SK-N-MC (cell line): Measurements from ENCODE around the gene PPHLN1.
"Not testable (repeated sequence)": the region's sequence is repeated elsewhere in the genome, so short reads cannot be mapped to it uniquely, and the experiment has no call there.

Source experiments
- DNase-seq: peaks from one replicate; pipeline ENCODE4 v3.0.0-alpha.2; 2011; ENCODE audit warnings: low read depth, low spot score
- H3K27ac ChIP-seq: fragments of 200-600 bp; sonication (generic); 2 replicates; pipeline ENCODE4 v1.5.1; 2016; ENCODE audit warnings: mixed run types
- H3K36me3 ChIP-seq: fragments of 200-600 bp; sonication (generic); 2 replicates; pipeline ENCODE4 v1.6.1; 2017; ENCODE audit warnings: antibody characterized with exemption, low read length, mixed read lengths; ENCODE audit not compliant: insufficient read depth
- H3K4me3 ChIP-seq: fragments of 200-600 bp; sonication (generic); 2 replicates; pipeline ENCODE4 v1.5.1; 2016
- H3K9ac ChIP-seq: fragments of 200-600 bp; sonication (generic); 2 replicates; pipeline ENCODE4 v1.8.0; 2017; ENCODE audit warnings: mixed run types, mixed read lengths; ENCODE audit not compliant: insufficient read length
- H3K9me3 ChIP-seq: fragments of 200-600 bp; sonication (generic); 2 replicates; pipeline ENCODE4 v1.6.1; 2017; ENCODE audit warnings: low read depth, mild to moderate bottlenecking, antibody characterized with exemption, low read length, moderate library complexity, mixed read lengths
- EZH2 ChIP-seq: fragments of 200-600 bp; sonication (generic); IDR thresholded peaks from one replicate; pipeline ENCODE4 v1.6.1; 2017; ENCODE audit warnings: antibody characterized with exemption
- FOXP2 ChIP-seq: optimal IDR thresholded peaks from 2 replicates; pipeline ENCODE3; 2011; ENCODE audit warnings: mild to moderate bottlenecking, moderate library complexity; ENCODE audit not compliant: insufficient read depth; ENCODE audit errors: extremely low read length, control extremely low read depth
- POLR2AphosphoS5 ChIP-seq: IDR thresholded peaks from 2 replicates; pipeline ENCODE4 v1.6.1; 2012; ENCODE audit warnings: mild to moderate bottlenecking, low read depth, low read length, borderline replicate concordance

PPHLN1 gene

DNA sequence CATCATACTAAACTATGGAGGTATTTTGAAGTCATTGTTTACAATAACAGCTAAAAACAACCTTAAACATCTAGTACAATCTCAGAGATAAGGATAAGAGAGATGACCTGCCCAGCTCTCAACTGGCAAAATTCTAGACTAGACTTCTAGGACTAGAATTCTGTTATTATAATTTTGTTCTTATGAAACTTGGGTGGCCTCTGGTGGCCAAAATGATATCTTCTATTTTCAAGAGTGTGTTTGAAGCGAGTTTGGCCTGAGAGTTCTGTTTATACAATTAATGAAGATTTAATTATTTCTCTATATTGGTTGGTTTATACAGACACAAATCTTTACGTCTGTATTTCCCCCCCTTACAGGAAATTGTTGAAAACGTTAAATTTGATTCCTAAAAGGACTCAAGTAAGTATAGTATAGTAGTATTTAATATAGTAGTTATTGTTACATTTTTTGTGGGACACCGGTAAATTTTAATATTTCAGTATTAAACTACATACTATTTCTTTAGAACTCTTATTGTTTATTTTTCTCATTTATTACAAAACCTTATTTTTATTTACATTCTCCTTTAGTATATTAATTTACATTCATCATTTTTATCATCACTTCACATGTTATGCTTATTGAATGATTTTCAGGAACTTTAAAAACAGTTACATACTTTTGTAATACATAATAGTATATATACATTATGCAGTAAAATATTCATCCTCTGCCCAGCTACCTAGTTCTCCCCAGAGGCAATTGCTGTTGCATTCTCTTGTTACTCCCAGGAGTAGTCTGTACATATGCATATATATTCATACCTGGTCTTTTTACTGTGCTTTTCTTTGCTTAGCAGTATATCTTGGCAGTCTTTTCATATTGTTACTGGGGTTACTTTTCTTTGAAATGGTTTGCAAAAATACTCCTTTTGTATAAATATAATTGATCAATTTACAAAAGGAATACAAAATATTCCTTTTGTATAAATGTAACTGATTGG lies 6.6 kb downstream of the PPHLN1 start:
- Histone ChIP-seq H3K27ac (peak overlapping the region; percentile 73), H3K9me3 (no peaks in the 10 kb centered on the region), H3K36me3 (peaks cover 16% of the 10 kb centered on the region), H3K4me3 (no peak overlapping the region), H3K9ac (no peak overlapping the region)
- DNase-seq = peak; percentile 34
- TF ChIP-seq FOXP2 = no peak
- TF ChIP-seq POLR2AphosphoS5 = no peak
- TF ChIP-seq EZH2 = no peak

DNA sequence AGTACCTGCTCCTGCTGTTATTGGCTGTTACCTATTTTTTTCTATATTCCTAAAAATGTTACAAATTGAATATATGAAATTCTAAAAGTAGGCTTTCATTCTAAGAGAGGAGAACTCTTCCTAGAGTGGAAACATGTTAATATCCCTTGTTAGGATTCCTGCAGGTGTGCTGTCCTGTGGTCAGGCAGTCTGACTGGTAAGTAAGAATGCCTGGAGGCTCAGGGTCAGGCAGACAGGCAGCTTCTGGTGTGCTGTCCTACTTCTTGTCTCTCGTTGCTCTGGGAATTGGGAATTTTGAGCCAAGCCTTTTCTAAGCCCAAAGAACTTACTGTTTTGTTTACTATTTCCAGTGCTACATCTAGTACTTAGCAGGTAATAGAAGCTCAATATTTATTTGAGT lies 10.3 kb downstream of the PPHLN1 start:
- no peak for DNase-seq
- Histone ChIP-seq H3K9ac (no peak overlapping the region), H3K4me3 (no peak overlapping the region), H3K36me3 (peaks cover 28% of the 10 kb centered on the region), H3K9me3 (no peaks in the 10 kb centered on the region), H3K27ac (no peak overlapping the region)
- no peak for TF ChIP-seq EZH2
- TF ChIP-seq FOXP2 = no peak
- no peak for TF ChIP-seq POLR2AphosphoS5

DNA sequence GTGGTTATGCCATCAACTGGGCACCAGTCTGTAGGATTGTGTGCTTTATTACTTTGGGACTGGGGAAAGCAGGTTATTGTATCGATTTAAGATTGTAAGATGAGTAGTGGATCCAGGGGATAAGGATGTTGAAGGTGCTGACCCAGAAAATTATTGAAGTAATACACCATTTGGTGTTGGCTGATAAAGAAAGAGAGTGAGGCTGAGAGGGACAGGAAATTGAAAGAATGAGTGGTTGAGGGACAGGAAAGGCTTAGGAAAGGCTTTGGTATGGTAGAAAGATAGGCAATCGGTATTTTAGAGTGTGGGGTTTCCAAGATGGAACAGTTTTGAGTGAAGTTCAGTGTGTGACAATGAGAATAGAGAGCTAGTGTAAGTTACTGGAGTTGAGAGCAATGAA lies 12.3 kb downstream of the PPHLN1 start:
- no peak overlapping the region for H3K27ac ChIP-seq
- peaks cover 36% of the 10 kb centered on the region for H3K36me3 ChIP-seq
- H3K9me3 ChIP-seq = no peaks in the 10 kb centered on the region
- TF ChIP-seq POLR2AphosphoS5 (no peak), FOXP2 (no peak), EZH2 (no peak)
- H3K9ac ChIP-seq = no peak overlapping the region
- H3K4me3 ChIP-seq = no peak overlapping the region
- DNase-seq = no peak

DNA sequence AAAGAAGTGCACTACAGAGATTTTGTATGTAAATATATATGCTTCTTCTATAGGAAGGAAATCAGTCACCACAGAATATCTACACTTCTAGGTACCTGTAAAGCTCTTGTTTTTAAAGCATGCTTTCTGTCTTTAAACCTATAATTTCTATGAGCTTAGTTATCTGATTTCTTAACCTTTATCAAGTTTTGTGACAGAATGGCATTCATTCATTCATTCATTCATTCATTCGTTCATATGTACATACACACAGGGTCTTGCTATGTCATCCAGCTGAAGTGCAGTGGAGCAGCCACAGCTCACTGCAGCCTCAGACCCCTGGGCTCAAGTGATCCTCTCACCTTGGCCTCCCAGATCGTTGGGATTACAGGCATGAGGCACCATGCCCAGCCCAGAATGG lies 16.1 kb downstream of the PPHLN1 start:
- H3K4me3 ChIP-seq = no peak overlapping the region
- no peak for TF ChIP-seq EZH2
- no peak for TF ChIP-seq FOXP2
- TF ChIP-seq POLR2AphosphoS5 = no peak
- no peak overlapping the region for H3K9ac ChIP-seq
- H3K9me3 ChIP-seq = no peaks in the 10 kb centered on the region
- no peak overlapping the region for H3K27ac ChIP-seq
- H3K36me3 ChIP-seq = peaks cover 45% of the 10 kb centered on the region
- DNase-seq = no peak

DNA sequence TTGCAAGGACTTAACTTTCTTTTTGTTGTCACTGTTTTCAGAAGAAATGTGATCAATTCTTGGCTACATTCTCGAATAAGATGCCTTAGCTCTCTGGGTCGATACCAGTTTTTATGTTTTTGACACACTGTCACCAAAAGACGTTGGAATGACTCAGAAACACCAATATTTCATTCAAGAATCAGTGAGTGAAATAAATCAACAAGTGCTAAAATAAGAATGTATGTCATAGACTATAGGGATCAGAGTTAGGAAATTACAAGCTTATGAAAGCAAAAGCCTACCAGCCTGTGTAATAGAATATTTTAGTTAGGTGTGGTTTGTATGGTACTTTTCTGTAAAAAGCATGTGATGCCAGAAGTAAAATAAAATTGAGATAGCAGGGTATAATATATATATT lies 17.8 kb downstream of the PPHLN1 start:
- TF ChIP-seq FOXP2 (no peak), EZH2 (no peak), POLR2AphosphoS5 (no peak)
- peaks cover 43% of the 10 kb centered on the region for H3K36me3 ChIP-seq
- no peak overlapping the region for H3K9ac ChIP-seq
- no peak for DNase-seq
- H3K4me3 ChIP-seq = no peak overlapping the region
- H3K9me3 ChIP-seq = no peaks in the 10 kb centered on the region
- no peak overlapping the region for H3K27ac ChIP-seq

DNA sequence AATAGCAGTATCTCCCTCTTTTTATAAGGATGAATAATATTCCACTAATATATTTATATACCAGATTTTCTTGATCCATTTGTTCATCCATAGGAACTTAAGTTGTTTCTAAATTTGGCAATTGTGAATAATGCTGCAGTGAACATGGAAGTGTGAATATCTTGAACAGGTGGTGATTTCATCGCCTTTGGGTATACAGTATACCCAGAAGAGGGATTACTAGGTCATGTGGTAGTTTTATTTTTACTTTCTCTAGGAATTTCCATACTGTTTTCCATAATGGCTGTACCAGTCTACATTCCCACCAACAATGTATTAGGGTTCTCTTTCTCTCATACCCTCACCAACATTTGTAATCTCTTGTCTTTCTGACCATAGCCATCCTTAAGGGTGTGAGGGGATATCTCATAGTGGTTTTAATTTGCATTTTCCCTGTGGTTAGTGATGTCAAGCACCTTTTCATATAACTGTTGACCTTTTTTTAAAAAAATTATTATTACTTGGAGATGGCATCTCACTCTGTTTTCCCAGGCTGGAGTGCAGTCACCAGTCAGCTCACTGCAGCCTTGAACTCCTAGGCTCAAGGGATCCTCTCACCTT lies 20.5 kb downstream of the PPHLN1 start:
- TF ChIP-seq EZH2 (no peak), POLR2AphosphoS5 (no peak), FOXP2 (no peak)
- Histone ChIP-seq H3K36me3 (peaks cover 41% of the 10 kb centered on the region), H3K9me3 (no peaks in the 10 kb centered on the region)

DNA sequence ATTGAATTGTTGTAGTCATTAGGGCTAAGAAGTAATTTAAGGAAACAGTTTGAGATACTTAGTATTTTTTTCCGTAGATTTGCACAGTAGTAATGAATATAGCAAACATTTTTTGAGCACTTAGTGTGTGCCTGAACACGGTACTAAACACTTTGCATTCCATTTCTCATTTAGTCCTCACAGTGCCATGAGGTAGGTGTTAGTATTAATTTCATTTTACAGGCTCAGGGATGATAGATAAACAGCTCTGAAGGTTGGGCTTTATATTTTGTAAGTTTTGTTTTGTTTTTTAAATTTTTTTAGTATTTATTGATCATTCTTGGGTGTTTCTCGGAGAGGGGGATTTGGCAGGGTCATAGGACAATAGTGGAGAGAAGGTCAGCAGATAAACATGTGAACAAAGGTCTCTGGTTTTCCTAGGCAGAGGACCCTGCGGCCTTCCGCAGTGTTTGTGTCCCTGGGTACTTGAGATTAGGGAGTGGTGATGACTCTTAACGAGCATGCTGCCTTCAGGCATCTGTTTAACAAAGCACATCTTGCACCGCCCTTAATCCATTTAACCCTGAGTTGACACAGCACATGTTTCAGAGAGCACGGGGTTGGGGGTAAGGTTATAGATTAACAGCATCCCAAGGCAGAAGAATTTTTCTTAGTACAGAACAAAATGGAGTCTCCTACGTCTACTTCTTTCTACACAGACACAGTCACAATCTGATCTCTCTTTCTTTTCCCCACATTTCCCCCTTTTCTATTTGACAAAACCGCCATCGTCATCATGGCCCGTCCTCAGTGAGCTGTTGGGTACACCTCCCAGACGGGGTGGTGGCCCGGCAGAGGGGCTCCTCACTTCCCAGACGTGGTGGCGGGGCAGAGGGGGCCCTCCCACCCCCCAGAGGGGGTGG lies 23.4 kb downstream of the PPHLN1 start:
- H3K9ac ChIP-seq, DNase-seq, H3K4me3 ChIP-seq, H3K9me3 ChIP-seq, H3K27ac ChIP-seq: not testable (repeated sequence)
- H3K36me3 ChIP-seq = peaks cover 40% of the 10 kb centered on the region

More for the DNA sequence above, 20.5 kb downstream of the PPHLN1 start:
- H3K4me3 ChIP-seq = no peak overlapping the region
- no peak overlapping the region for H3K27ac ChIP-seq
- no peak for DNase-seq
- no peak overlapping the region for H3K9ac ChIP-seq

DNA sequence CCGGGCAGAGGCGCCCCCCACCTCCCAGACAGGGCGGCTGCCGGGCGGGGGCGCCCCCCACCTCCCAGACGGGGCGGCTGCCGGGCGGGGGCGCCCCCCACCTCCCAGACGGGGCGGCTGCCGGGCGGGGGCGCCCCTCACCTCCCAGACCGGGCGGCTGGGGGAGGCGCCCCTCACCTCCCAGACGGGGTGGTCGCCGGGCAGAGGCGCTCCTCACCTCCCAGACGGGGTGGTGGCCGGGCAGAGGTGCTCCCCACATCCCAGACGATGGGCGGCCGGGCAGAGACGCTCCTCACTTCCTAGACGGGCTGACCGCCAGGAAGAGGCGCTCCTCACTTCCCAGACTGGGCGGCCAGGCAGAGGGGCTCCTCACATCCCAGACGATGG lies 24.0 kb downstream of the PPHLN1 start:
- DNase-seq, H3K27ac ChIP-seq, H3K9me3 ChIP-seq, H3K9ac ChIP-seq, H3K4me3 ChIP-seq: not testable (repeated sequence)
- peaks cover 45% of the 10 kb centered on the region for H3K36me3 ChIP-seq
